Aorta (tissue), 5 donors: ENCODE measurements around the gene LARGE2. TPM values are rescaled to one million over a fixed set of nuclear protein-coding genes. Genes with fewer than 3 reads are reported as not detected.

ENCODE experiments used
- ATAC-seq: fragments of 200-7000 bp; cut with Tn5 transposase; one replicate; pipeline ENCODE4 v1.9.1; 2022; ENCODE audit warnings: moderate library complexity; ENCODE audit not compliant: low FRiP score
- DNase-seq, 2 donors: peaks; one replicate each; pipeline ENCODE4 v3.0.0-alpha.2; 2020
- H3K27ac ChIP-seq, 2 donors: one replicate each; pipeline ENCODE4 v1.5.1; 2013; ENCODE audit warnings: low read length in 2 of 2, mild to moderate bottlenecking in 2 of 2, moderate library complexity in 2 of 2, control low read depth in 1 of 2, inconsistent platforms in 1 of 2, low read depth in 1 of 2
- H3K27me3 ChIP-seq, 2 donors: one replicate each; pipeline ENCODE4 v1.6.1; 2013; ENCODE audit warnings: control low read depth in 1 of 2, low read length in 1 of 2, mild to moderate bottlenecking in 1 of 2, moderate library complexity in 1 of 2; ENCODE audit not compliant: insufficient read depth in 2 of 2, control insufficient read depth in 1 of 2
- H3K36me3 ChIP-seq, 2 donors: one replicate each; pipeline ENCODE4 v1.6.1; 2013; ENCODE audit warnings: control low read depth in 1 of 2, low read length in 1 of 2, mild to moderate bottlenecking in 1 of 2; ENCODE audit not compliant: insufficient read depth in 2 of 2, control insufficient read depth in 1 of 2
- H3K4me1 ChIP-seq, 2 donors: one replicate each; pipeline ENCODE4 v1.6.1; 2013; ENCODE audit warnings: low read length in 2 of 2, control low read depth in 1 of 2, mild to moderate bottlenecking in 1 of 2, moderate library complexity in 1 of 2; ENCODE audit not compliant: insufficient read depth in 2 of 2, control insufficient read depth in 1 of 2
- H3K4me3 ChIP-seq, 2 donors: one replicate each; pipeline ENCODE4 v1.5.1; 2013; ENCODE audit warnings: low read length in 2 of 2, control low read depth in 1 of 2, mild to moderate bottlenecking in 1 of 2
- H3K9me3 ChIP-seq: one replicate; pipeline ENCODE4 v1.6.1; 2013; ENCODE audit warnings: mild to moderate bottlenecking, low read length; ENCODE audit not compliant: control insufficient read depth
- WGBS, 2 donors: extraction: QIAGEN DNeasy Blood & Tissue Kit; methylation state at CpG; one replicate each; pipeline ENCODE4 v1.1.7; 2013; 5-methylcytosine and 5-hydroxymethylcytosine counted together
- intact Hi-C, 2 donors: fragments of 100-400 bp; cut with DNase I; formaldehyde crosslinking; loops; one replicate each; pipeline versions ENCODE4 v1.14.2 to v1.15.0; 2022
- polyA plus RNA-seq, 2 donors: library from polyadenylated mRNA; stranded (reverse); fragments of 200-250 nt; gene quantifications; one replicate each; pipeline ENCODE4 v1.2.3, GENCODE V29; 2013
- total RNA-seq, 2 donors: library from RNA; stranded (reverse); fragmentation: NEBNext Ultra II Directional; extraction: Animal tissue kit (Norgen Biotek cat#: 25700); gene quantifications; one replicate each; pipeline ENCODE4 v1.2.1, GENCODE V29; 2021
- donor health status: healthy with polysubstance abuse.
- donor health status: Bipolar disorder and iron deficiency.
- donor health status: DM: no; HTN: no; CAD: no.
- donor health status: DM: no; HTN: no; CAD: no.
- donor health status: DM: yes; HTN: yes; CAD: no.

Gene LARGE2
- total and polyA plus RNA-seq, 4 donors = 0.45 TPM; not detected in 3

GRCh38 chr11:45885274-45885920 lies 37.1 kb upstream of the LARGE2 start, which contains the start of gene MAPK8IP1:
Gene MAPK8IP1, plus strand, starts transcription at chr11:45885651. Its CDS starts 170 bp downstream, at chr11:45885821.
- no peaks in the 10 kb centered on the region for H3K36me3 ChIP-seq
- H3K4me3 ChIP-seq = peak within 1 kb of the TSS; percentile 15 to 38
- H3K27ac ChIP-seq = no peak within 1 kb of the TSS
- intact Hi-C loops = no loop called here
- ATAC-seq (peak; percentile 73), DNase-seq (peak in 1 of 2 donors; percentile 88)
- no peaks in the 10 kb centered on the region for H3K9me3 ChIP-seq
- 1 to 2% methylated on average over 45 to 73 of the region's 73 CpGs for WGBS, 2 donors
- H3K4me1 ChIP-seq = peaks cover 0 to 2% of the 10 kb centered on the region in 2 donors
- H3K27me3 ChIP-seq = no peaks in the 10 kb centered on the region

GRCh38 chr11:45885921-45886721 lies 36.3 kb upstream of the LARGE2 start:
- ATAC-seq (no peak), DNase-seq (no peak)
- Histone ChIP-seq H3K36me3 (no peaks in the 10 kb centered on the region), H3K27me3 (no peaks in the 10 kb centered on the region), H3K27ac (no peak overlapping the region), H3K4me3 (peak overlapping the region in 1 of 2 donors; percentile 38), H3K9me3 (no peaks in the 10 kb centered on the region), H3K4me1 (peaks cover 0 to 2% of the 10 kb centered on the region in 2 donors)
- WGBS, 2 donors = 17 to 18% methylated on average over 38 to 43 of the region's 43 CpGs
- intact Hi-C loops = no loop called here

GRCh38 chr11:45886816-45887520 lies 35.5 kb upstream of the LARGE2 start:
- no peaks in the 10 kb centered on the region for H3K27me3 ChIP-seq
- no peak for DNase-seq
- intact Hi-C loops = no loop called here
- H3K36me3 ChIP-seq = no peaks in the 10 kb centered on the region
- ATAC-seq = no peak
- no peak overlapping the region for H3K27ac ChIP-seq
- no peaks in the 10 kb centered on the region for H3K9me3 ChIP-seq
- H3K4me1 ChIP-seq = peaks cover 0 to 2% of the 10 kb centered on the region in 2 donors
- no peak overlapping the region for H3K4me3 ChIP-seq
- 91 to 97% methylated on average over 4 of the region's 4 CpGs for WGBS, 2 donors

- Histone ChIP-seq H3K4me3 (no peak overlapping the region), H3K36me3 (no peaks in the 10 kb centered on the region), H3K4me1 (peaks cover 0 to 2% of the 10 kb centered on the region in 2 donors), H3K9me3 (no peaks in the 10 kb centered on the region), H3K27me3 (no peaks in the 10 kb centered on the region), H3K27ac (no peak overlapping the region)
- DNase-seq (no peak), ATAC-seq (no peak)
- intact Hi-C loops = no loop called here
- 93 to 95% methylated on average over 10 of the region's 10 CpGs for WGBS, 2 donors
Measured at GRCh38 chr11:45887587-45887986, 34.9 kb upstream of the LARGE2 start.

GRCh38 chr11:45889555-45889954 lies 32.9 kb upstream of the LARGE2 start:
- Histone ChIP-seq H3K36me3 (no peaks in the 10 kb centered on the region), H3K4me3 (no peak overlapping the region), H3K27me3 (no peaks in the 10 kb centered on the region), H3K9me3 (no peaks in the 10 kb centered on the region), H3K27ac (no peak overlapping the region), H3K4me1 (peaks cover 0 to 2% of the 10 kb centered on the region in 2 donors)
- intact Hi-C loops = no loop called here
- 89 to 90% methylated on average over 8 of the region's 8 CpGs for WGBS, 2 donors
- DNase-seq (no peak), ATAC-seq (no peak)

- no peaks in the 10 kb centered on the region for H3K9me3 ChIP-seq
- intact Hi-C loops = no loop called here
- peaks cover 0 to 2% of the 10 kb centered on the region in 2 donors for H3K4me1 ChIP-seq
- no peaks in the 10 kb centered on the region for H3K27me3 ChIP-seq
- ATAC-seq (no peak), DNase-seq (no peak)
- 90 to 91% methylated on average over 9 of the region's 9 CpGs for WGBS, 2 donors
- no peaks in the 10 kb centered on the region for H3K36me3 ChIP-seq
- no peak overlapping the region for H3K27ac ChIP-seq
- no peak overlapping the region for H3K4me3 ChIP-seq
Measured at GRCh38 chr11:45889966-45890365, 32.5 kb upstream of the LARGE2 start.

GRCh38 chr11:45890886-45891550 lies 31.4 kb upstream of the LARGE2 start:
- Histone ChIP-seq H3K4me1 (no peaks in the 10 kb centered on the region), H3K36me3 (no peaks in the 10 kb centered on the region), H3K9me3 (no peaks in the 10 kb centered on the region), H3K4me3 (no peak overlapping the region), H3K27ac (no peak overlapping the region), H3K27me3 (no peaks in the 10 kb centered on the region)
- DNase-seq (no peak), ATAC-seq (no peak)
- intact Hi-C loops = no loop called here
- 72 to 75% methylated on average over 9 of the region's 9 CpGs for WGBS, 2 donors

- no peak overlapping the region for H3K4me3 ChIP-seq
- no peaks in the 10 kb centered on the region for H3K9me3 ChIP-seq
- H3K27ac ChIP-seq = no peak overlapping the region
- intact Hi-C loops = no loop called here
- H3K27me3 ChIP-seq = no peaks in the 10 kb centered on the region
- 80 to 83% methylated on average over 5 of the region's 5 CpGs for WGBS, 2 donors
- ATAC-seq = no peak
- H3K4me1 ChIP-seq = no peaks in the 10 kb centered on the region
- no peaks in the 10 kb centered on the region for H3K36me3 ChIP-seq
- DNase-seq = no peak
Measured at GRCh38 chr11:45892856-45893255, 29.6 kb upstream of the LARGE2 start.
